Keratinocyte (primary cell): ENCODE data around the gene VWA7. TPM values are rescaled to one million over a fixed set of nuclear protein-coding genes. Genes with fewer than 3 reads are reported as not detected.

Experiments
- DNase-seq: peaks from one replicate; pipeline ENCODE4 v3.0.0-alpha.2; 2011; ENCODE audit warnings: low read depth, missing footprints, low spot score
- FAIRE-seq: peaks from 2 replicates; lab custom pipeline; 2011; peaks lifted over from hg19 to GRCh38; lab: Jason Lieb, UNC
- H2AFZ ChIP-seq: 2 replicates; pipeline ENCODE4 v1.6.0; 2012; ENCODE audit warnings: low read length, control low read depth, inconsistent platforms; ENCODE audit not compliant: control insufficient read depth
- H3K27ac ChIP-seq: 2 replicates; pipeline ENCODE4 v1.5.1; 2011; ENCODE audit warnings: low read length; ENCODE audit not compliant: control insufficient read depth, insufficient read depth
- H3K27me3 ChIP-seq: 3 replicates; pipeline ENCODE4 v1.6.0; 2011; ENCODE audit warnings: low read length; ENCODE audit not compliant: control insufficient read depth, insufficient read depth; ENCODE audit errors: extremely low read depth
- H3K36me3 ChIP-seq, 2 experiments: 2 replicates in 1 of 2; 3 replicates in 1 of 2; pipeline ENCODE4 v1.5.1; 2011; ENCODE audit warnings: low read length in 2 of 2, mild to moderate bottlenecking in 1 of 2; ENCODE audit not compliant: control insufficient read depth in 2 of 2, insufficient read depth in 2 of 2; ENCODE audit errors: extremely low read depth in 1 of 2
- H3K4me1 ChIP-seq: 3 replicates; pipeline ENCODE4 v1.5.1; 2011; ENCODE audit warnings: low read length; ENCODE audit not compliant: control insufficient read depth, insufficient read depth; ENCODE audit errors: extremely low read depth
- H3K4me2 ChIP-seq: 3 replicates; pipeline ENCODE4 v1.6.0; 2011; ENCODE audit warnings: low read depth, low read length; ENCODE audit not compliant: control insufficient read depth, insufficient read depth; ENCODE audit errors: extremely low read depth
- H3K4me3 ChIP-seq, 3 experiments: fragments of 200-600 bp in 1 of 3; sonication (generic) in 1 of 3; 2 replicates in 2 of 3; 3 replicates in 1 of 3; pipeline ENCODE4 v1.5.1; 2011 to 2016; ENCODE audit warnings: low read length in 3 of 3, mild to moderate bottlenecking in 3 of 3, control low read depth in 2 of 3, inconsistent platforms in 1 of 3, low read depth in 1 of 3, mixed read lengths in 1 of 3, mixed run types in 1 of 3, moderate library complexity in 1 of 3; ENCODE audit not compliant: control insufficient read depth in 2 of 3, insufficient read depth in 2 of 3; ENCODE audit errors: extremely low read depth in 1 of 3
- H3K79me2 ChIP-seq: 2 replicates; pipeline ENCODE4 v1.6.0; 2012; ENCODE audit warnings: low read length; ENCODE audit not compliant: control insufficient read depth, insufficient read depth
- H3K9ac ChIP-seq: 3 replicates; pipeline ENCODE4 v1.6.0; 2011; ENCODE audit warnings: low read length; ENCODE audit not compliant: control insufficient read depth, insufficient read depth; ENCODE audit errors: extremely low read depth
- H3K9me1 ChIP-seq: 3 replicates; pipeline ENCODE4 v1.6.0; 2011; ENCODE audit warnings: low read length; ENCODE audit not compliant: control insufficient read depth, insufficient read depth; ENCODE audit errors: extremely low read depth
- H3K9me3 ChIP-seq: 2 replicates; pipeline ENCODE4 v1.5.1; 2012; ENCODE audit warnings: low read depth, low read length; ENCODE audit not compliant: control insufficient read depth
- H4K20me1 ChIP-seq: 3 replicates; pipeline ENCODE4 v1.6.0; 2011; ENCODE audit warnings: low read length; ENCODE audit not compliant: control insufficient read depth, insufficient read depth; ENCODE audit errors: extremely low read depth
- EZH2 ChIP-seq: IDR thresholded peaks from one replicate; pipeline ENCODE4 v1.6.1; 2012; ENCODE audit warnings: inconsistent platforms, mild to moderate bottlenecking, low read length, moderate library complexity
- dilution Hi-C: fragments of 300-500 bp; cut with MboI; formaldehyde crosslinking; loops from one replicate; pipeline ENCODE4 v1.7.0; 2020; ENCODE audit warnings: low sequenced_read_pairs; ENCODE audit not compliant: extremely low pct_ligation_motif_present
- polyA plus RNA-seq, 5 experiments: library from polyadenylated mRNA; depleted of rRNA in 3 of 5; stranded (reverse) in 3 of 5; stranded (forward) in 1 of 5; unstranded in 1 of 5; fragments of >200 nt; gene quantifications; 1 replicate in 1 of 5; 2 replicates in 3 of 5; 3 replicates in 1 of 5; pipeline versions ENCODE4 v1.2.1 to v1.2.3, GENCODE V29; 2011 to 2012; ENCODE audit warnings: missing spikeins in 2 of 5, low read depth in 1 of 5, low replicate concordance in 1 of 5
- TF ChIP-seq, protein P1 (sequence below), 3 experiments: IDR thresholded peaks in 1 of 3; conservative IDR thresholded peaks in 1 of 3; optimal IDR thresholded peaks in 1 of 3; 2 replicates in 2 of 3; 3 replicates in 1 of 3; pipeline versions ENCODE3 to v1.5.1; 2011; ENCODE audit warnings: low read length in 3 of 3, mild to moderate bottlenecking in 3 of 3, moderate library complexity in 2 of 3, control low read depth in 1 of 3, inconsistent platforms in 1 of 3; ENCODE audit not compliant: insufficient read depth in 2 of 3; ENCODE audit errors: extremely low read depth in 1 of 3

Gene VWA7
- polyA plus RNA-seq, 1 donor (not counting 4 experiments of a cell fraction or from before 2014, with no cell fraction given), result 0.47 TPM

DNA sequence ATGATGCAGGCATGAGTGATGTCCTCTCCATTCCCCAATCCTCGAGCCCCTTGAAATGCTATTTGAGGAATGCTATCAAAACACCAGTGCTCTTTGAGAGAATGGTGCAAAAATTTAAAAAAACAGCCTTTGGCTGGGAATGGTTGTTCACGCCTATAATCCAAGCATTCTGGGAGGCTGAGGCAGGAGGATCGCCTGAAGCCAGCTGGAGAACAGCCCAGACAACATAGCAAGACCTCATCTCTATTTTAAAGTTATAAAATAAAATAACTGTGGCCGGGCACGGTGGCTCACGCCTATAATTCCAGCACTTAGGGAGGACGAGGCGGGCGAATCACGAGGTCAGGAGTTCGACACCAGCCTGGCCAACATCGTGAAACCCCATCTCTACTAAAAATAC lies 22.7 kb upstream of the VWA7 start:
- no peak overlapping the region for H3K27ac ChIP-seq
- no peak for FAIRE-seq
- no peak overlapping the region for H3K9ac ChIP-seq
- no peak overlapping the region for H3K4me3 ChIP-seq
- H3K27me3 ChIP-seq, result no peaks in the 10 kb centered on the region
- peaks cover 16% of the 10 kb centered on the region for H3K4me1 ChIP-seq
- H4K20me1 ChIP-seq, result no peaks in the 10 kb centered on the region
- H3K79me2 ChIP-seq, result peaks cover 11% of the 10 kb centered on the region
- H3K36me3 ChIP-seq, result peaks cover 0 to 5% of the 10 kb centered on the region in 2 experiments
- no peak for TF ChIP-seq EZH2
- TF ChIP-seq, protein P1, sequence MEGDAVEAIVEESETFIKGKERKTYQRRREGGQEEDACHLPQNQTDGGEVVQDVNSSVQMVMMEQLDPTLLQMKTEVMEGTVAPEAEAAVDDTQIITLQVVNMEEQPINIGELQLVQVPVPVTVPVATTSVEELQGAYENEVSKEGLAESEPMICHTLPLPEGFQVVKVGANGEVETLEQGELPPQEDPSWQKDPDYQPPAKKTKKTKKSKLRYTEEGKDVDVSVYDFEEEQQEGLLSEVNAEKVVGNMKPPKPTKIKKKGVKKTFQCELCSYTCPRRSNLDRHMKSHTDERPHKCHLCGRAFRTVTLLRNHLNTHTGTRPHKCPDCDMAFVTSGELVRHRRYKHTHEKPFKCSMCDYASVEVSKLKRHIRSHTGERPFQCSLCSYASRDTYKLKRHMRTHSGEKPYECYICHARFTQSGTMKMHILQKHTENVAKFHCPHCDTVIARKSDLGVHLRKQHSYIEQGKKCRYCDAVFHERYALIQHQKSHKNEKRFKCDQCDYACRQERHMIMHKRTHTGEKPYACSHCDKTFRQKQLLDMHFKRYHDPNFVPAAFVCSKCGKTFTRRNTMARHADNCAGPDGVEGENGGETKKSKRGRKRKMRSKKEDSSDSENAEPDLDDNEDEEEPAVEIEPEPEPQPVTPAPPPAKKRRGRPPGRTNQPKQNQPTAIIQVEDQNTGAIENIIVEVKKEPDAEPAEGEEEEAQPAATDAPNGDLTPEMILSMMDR (optimal IDR thresholded peaks at IDR 0.05 in 1 of 3, IDR thresholded peaks at IDR 0.05 in 1 of 3, conservative IDR thresholded peaks at IDR 0.05 in 1 of 3; ENCODE audit: extremely low read depth in 1 of 3, insufficient read depth in 2 of 3, low read length in 3 of 3), result no peak
- DNase-seq, result no peak
- dilution Hi-C loops, result no loop called here
- H3K9me3 ChIP-seq, result no peaks in the 10 kb centered on the region
- H2AFZ ChIP-seq, result no peak overlapping the region
- H3K4me2 ChIP-seq, result no peak overlapping the region
- no peaks in the 10 kb centered on the region for H3K9me1 ChIP-seq

DNA sequence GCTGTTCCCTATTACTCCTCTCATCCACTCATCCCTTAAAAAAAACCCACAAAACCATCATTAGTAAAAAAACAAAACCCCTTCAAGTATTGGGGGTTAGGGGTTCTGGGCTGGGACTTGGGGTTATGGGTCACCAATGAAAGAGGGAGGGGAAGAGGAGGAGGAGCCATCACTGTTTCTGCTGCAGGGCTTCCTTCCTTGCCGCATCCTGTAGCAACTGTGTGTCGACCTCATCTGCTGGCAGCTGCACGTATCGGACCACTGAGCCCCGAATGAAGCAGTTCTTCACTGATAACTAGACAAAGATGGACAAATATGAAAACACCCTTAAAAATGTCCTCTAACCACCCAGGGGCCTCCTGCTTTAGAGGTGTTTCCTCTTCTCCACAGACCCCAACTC lies 20.5 kb upstream of the VWA7 start:
- H3K4me3 ChIP-seq, result no peak overlapping the region
- peaks cover 0 to 9% of the 10 kb centered on the region in 2 experiments for H3K36me3 ChIP-seq
- H3K79me2 ChIP-seq, result peaks cover 25% of the 10 kb centered on the region
- H3K27me3 ChIP-seq, result no peaks in the 10 kb centered on the region
- no peaks in the 10 kb centered on the region for H3K9me3 ChIP-seq
- no peaks in the 10 kb centered on the region for H4K20me1 ChIP-seq
- DNase-seq (no peak), FAIRE-seq (no peak)
- no peak overlapping the region for H2AFZ ChIP-seq
- peak overlapping the region; percentile 2 for H3K4me2 ChIP-seq
- no peak overlapping the region for H3K9ac ChIP-seq
- dilution Hi-C loops, result no loop called here
- H3K9me1 ChIP-seq, result no peaks in the 10 kb centered on the region
- H3K27ac ChIP-seq, result no peak overlapping the region
- peaks cover 26% of the 10 kb centered on the region for H3K4me1 ChIP-seq
- TF ChIP-seq, protein P1 (optimal IDR thresholded peaks at IDR 0.05 in 1 of 3, IDR thresholded peaks at IDR 0.05 in 1 of 3, conservative IDR thresholded peaks at IDR 0.05 in 1 of 3; ENCODE audit: extremely low read depth in 1 of 3, insufficient read depth in 2 of 3, low read length in 3 of 3), result no peak
- TF ChIP-seq EZH2, result no peak
